GM12878 (cell line): ENCODE results near the gene PCBP4. TPM values are rescaled to one million over a fixed set of nuclear protein-coding genes. Genes with fewer than 3 reads are reported as not detected.

Experiments
- ATAC-seq: fragments of 200-7000 bp; cut with Tn5 transposase; 3 replicates; pipeline ENCODE4 v1.9.1; 2020; ENCODE audit warnings: mild to moderate bottlenecking, moderate library complexity
- BruUV-seq: library from RNA; stranded (reverse); fragments of 400-500 nt; replicated peaks from 2 replicates; lab custom pipeline; 2021; lab: Mats Ljungman, UMichigan
- CTCF ChIA-PET: fragments of 300-600 bp; sonication (Branson Sonifier 250); formaldehyde crosslinking; extraction: SDS; loops from one replicate; lab custom pipeline; 2021; ENCODE audit warnings: inconsistent platforms; lab: Yijun Ruan, JAX
- POLR2A ChIA-PET: fragments of 350-600 bp; formaldehyde crosslinking; extraction: SDS; loops from one replicate; lab custom pipeline; 2021; ENCODE audit warnings: inconsistent platforms; lab: Charles Lee
- RAD21 ChIA-PET: fragments of 300-600 bp; sonication (Branson Sonifier 250); formaldehyde crosslinking; loops from one replicate; lab custom pipeline; 2023; ENCODE audit warnings: antibody characterized with exemption; ENCODE audit not compliant: unreplicated experiment; lab: Charles Lee
- SMC1A ChIA-PET: fragments of 300-600 bp; sonication (Branson Sonifier 250); formaldehyde crosslinking; loops from one replicate; lab custom pipeline; 2023; ENCODE audit not compliant: unreplicated experiment, uncharacterized antibody; lab: Charles Lee
- DNase-seq: peaks from one replicate; pipeline ENCODE4 v3.0.0-alpha.2; 2011; ENCODE audit warnings: low read depth, low spot score
- FAIRE-seq: peaks from 3 replicates; lab custom pipeline; 2011; peaks lifted over from hg19 to GRCh38; lab: Jason Lieb, UNC
- H2AFZ ChIP-seq: 2 replicates; pipeline ENCODE4 v1.6.0; 2011; ENCODE audit warnings: low read depth, low read length, control low read depth; ENCODE audit not compliant: control insufficient read depth
- H3K27ac ChIP-seq: 2 replicates; pipeline ENCODE4 v1.5.1; 2011; ENCODE audit warnings: control low read depth; ENCODE audit not compliant: control insufficient read depth, insufficient read depth
- H3K27me3 ChIP-seq, 2 experiments: replicated peaks in 1 of 2; 2 replicates each; pipeline versions ENCODE4 v1.6.0 to v1.6.1; 2011; ENCODE audit warnings: low read length in 1 of 2; ENCODE audit not compliant: control insufficient read depth in 2 of 2, insufficient read depth in 2 of 2
- H3K36me3 ChIP-seq, 2 experiments: 2 replicates each; pipeline ENCODE4 v1.5.1; 2011; ENCODE audit warnings: low read length in 1 of 2; ENCODE audit not compliant: control insufficient read depth in 2 of 2, insufficient read depth in 2 of 2
- H3K4me1 ChIP-seq: 2 replicates; pipeline ENCODE4 v1.6.1; 2011; ENCODE audit warnings: mild to moderate bottlenecking, low read length, moderate library complexity, mixed read lengths; ENCODE audit not compliant: control insufficient read depth, insufficient read depth
- H3K4me2 ChIP-seq: 2 replicates; pipeline ENCODE4 v1.6.0; 2011; ENCODE audit warnings: control low read depth; ENCODE audit not compliant: control insufficient read depth, insufficient read depth
- H3K4me3 ChIP-seq: fragments of 200-600 bp; sonication (generic); 2 replicates; pipeline ENCODE4 v1.5.1; 2016
- H3K79me2 ChIP-seq: 2 replicates; pipeline ENCODE4 v1.6.0; 2011; ENCODE audit warnings: low read length; ENCODE audit not compliant: control insufficient read depth, insufficient read depth
- H3K9ac ChIP-seq: 2 replicates; pipeline ENCODE4 v1.8.0; 2011; ENCODE audit warnings: low read length, control low read depth, mixed read lengths; ENCODE audit not compliant: control insufficient read depth, insufficient read depth
- H3K9me3 ChIP-seq: replicated peaks from 3 replicates; pipeline ENCODE4 v1.5.1; 2011; ENCODE audit warnings: mild to moderate bottlenecking, low read length; ENCODE audit not compliant: control insufficient read depth, insufficient read depth
- H4K20me1 ChIP-seq: 2 replicates; pipeline ENCODE4 v1.6.0; 2011; ENCODE audit not compliant: control insufficient read depth, insufficient read depth
- HDAC6 ChIP-seq: fragments of 200-600 bp; sonication (generic); IDR thresholded peaks from one replicate; pipeline ENCODE4 v1.8.0; 2017; ENCODE audit warnings: antibody characterized with exemption; ENCODE audit not compliant: unreplicated experiment
- STAT1 ChIP-seq: fragments of 450-650 bp; conservative IDR thresholded peaks from 2 replicates; pipeline ENCODE4 v1.6.1; 2014; ENCODE audit warnings: antibody characterized with exemption, mild to moderate bottlenecking
- YBX1 ChIP-seq: fragments of 450-650 bp; IDR thresholded peaks from 2 replicates; pipeline ENCODE4 v1.6.1; 2016; ENCODE audit warnings: antibody characterized with exemption
- WGBS: methylation state at CpG from one replicate; pipeline ENCODE4 v1.1.6; 2016; ENCODE audit warnings: low lambda C conversion rate; ENCODE audit not compliant: insufficient replicate concordance, insufficient coverage; ENCODE audit errors: missing lambda C conversion rate; 5-methylcytosine and 5-hydroxymethylcytosine counted together
- in situ Hi-C: fragments of 300-500 bp; cut with MboI; formaldehyde crosslinking; loops from 9 replicates; pipeline ENCODE4 v1.14.3; 2018; ENCODE audit warnings: mixed read lengths
- intact Hi-C: fragments of 100-400 bp; cut with micrococcal nuclease; formaldehyde crosslinking; loops from one replicate; pipeline ENCODE4 v1.14.2; 2022; ENCODE audit not compliant: unreplicated experiment
- polyA plus RNA-seq, 11 experiments: library from polyadenylated mRNA; depleted of rRNA in 4 of 11; unstranded in 6 of 11; stranded (reverse) in 5 of 11; fragments of >200 nt; fragmentation: Nextera tagmentation in 4 of 11; fragmentation: Illumina TruSeq in 1 of 11; extraction: Ambion mirVana in 4 of 11; extraction: Trizol in 1 of 11; gene quantifications; 1 replicate in 1 of 11; 2 replicates in 10 of 11; pipeline versions ENCODE4 v1.2.1 to v1.2.3, GENCODE V29; 2011 to 2016; ENCODE audit warnings: inconsistent platforms in 2 of 11, missing spikeins in 2 of 11, low read depth in 1 of 11
- total RNA-seq, 4 experiments: library from RNA; depleted of rRNA in 3 of 4; stranded (reverse); fragments of >200 nt in 3 of 4; fragmentation: Illumina TruSeq in 1 of 4; extraction: Trizol in 1 of 4; gene quantifications; 2 replicates each; pipeline versions ENCODE4 v1.2.1 to v1.2.3, GENCODE V29; 2013 to 2021
- TF ChIP-seq, protein P1 (sequence below): IDR thresholded peaks from 2 replicates; pipeline ENCODE4 v1.6.1; 2011; ENCODE audit warnings: borderline replicate concordance, low read depth, mild to moderate bottlenecking, moderate library complexity, low read length; ENCODE audit not compliant: insufficient read depth, poor library complexity, severe bottlenecking
- TF ChIP-seq, protein P2 (sequence below): IDR thresholded peaks from 2 replicates; pipeline ENCODE4 v1.6.1; 2012; ENCODE audit warnings: improper control_type of control experiment, low read depth, low read length; ENCODE audit not compliant: insufficient replicate concordance

PCBP4 gene
- total and polyA plus RNA-seq, 10 of the 15 experiments (the other 5 are each of a cell fraction or from before 2014, with no cell fraction given), result 0.05 to 14.5 (median 4.2) TPM

DNA sequence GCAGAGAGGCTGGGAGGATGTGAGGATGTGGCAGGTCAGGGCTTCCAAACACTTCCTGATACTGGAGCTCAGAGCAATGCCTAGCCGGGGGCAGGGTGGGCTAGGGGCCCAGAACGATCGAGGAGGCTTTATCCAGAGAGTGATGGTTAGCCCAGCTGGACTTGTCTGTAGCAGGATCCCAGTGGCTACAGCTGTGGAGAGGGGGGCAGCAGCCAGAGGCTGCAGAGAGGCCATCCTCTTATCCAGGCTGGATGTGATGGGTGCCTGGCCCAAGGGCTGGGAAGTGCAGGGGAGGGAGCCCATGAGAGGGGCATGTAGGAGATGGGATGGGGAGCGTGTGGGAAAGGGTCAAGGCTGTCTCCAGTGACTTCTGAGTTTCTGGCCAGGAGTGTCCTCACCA lies 20.5 kb downstream of the PCBP4 start:
- Histone ChIP-seq H3K9me3 (no peaks in the 10 kb centered on the region), H3K79me2 (peaks cover 6% of the 10 kb centered on the region), H2AFZ (no peak overlapping the region), H3K27ac (no peak overlapping the region), H3K27me3 (no peaks in the 10 kb centered on the region), H3K4me3 (no peak overlapping the region), H4K20me1 (no peaks in the 10 kb centered on the region), H3K36me3 (peaks cover 0 to 2% of the 10 kb centered on the region in 2 experiments; a peak in 1 of 4 replicates), H3K4me1 (peaks cover 11% of the 10 kb centered on the region), H3K9ac (no peak overlapping the region), H3K4me2 (no peak overlapping the region)
- in situ Hi-C loops (no loop called here), intact Hi-C loops (no loop called here)
- RAD21 ChIA-PET, result no interaction called here
- SMC1A ChIA-PET, result no interaction called here
- ATAC-seq (no peak), FAIRE-seq (no peak), DNase-seq (no peak)
- CTCF ChIA-PET, result interaction anchor here (0.7 to 1.5 kb wide), 2 partner anchors 27 to 197 kb away, joined by 3 read pairs; partner anchors contain the start of gene ABHD14B
- BruUV-seq, result no TSS peak
- POLR2A ChIA-PET, result no interaction called here
- no peak for TF ChIP-seq HDAC6
- TF ChIP-seq, protein P1, sequence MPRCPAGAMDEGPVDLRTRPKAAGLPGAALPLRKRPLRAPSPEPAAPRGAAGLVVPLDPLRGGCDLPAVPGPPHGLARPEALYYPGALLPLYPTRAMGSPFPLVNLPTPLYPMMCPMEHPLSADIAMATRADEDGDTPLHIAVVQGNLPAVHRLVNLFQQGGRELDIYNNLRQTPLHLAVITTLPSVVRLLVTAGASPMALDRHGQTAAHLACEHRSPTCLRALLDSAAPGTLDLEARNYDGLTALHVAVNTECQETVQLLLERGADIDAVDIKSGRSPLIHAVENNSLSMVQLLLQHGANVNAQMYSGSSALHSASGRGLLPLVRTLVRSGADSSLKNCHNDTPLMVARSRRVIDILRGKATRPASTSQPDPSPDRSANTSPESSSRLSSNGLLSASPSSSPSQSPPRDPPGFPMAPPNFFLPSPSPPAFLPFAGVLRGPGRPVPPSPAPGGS, result no peak
- TF ChIP-seq STAT1, result no peak
- TF ChIP-seq, protein P2, sequence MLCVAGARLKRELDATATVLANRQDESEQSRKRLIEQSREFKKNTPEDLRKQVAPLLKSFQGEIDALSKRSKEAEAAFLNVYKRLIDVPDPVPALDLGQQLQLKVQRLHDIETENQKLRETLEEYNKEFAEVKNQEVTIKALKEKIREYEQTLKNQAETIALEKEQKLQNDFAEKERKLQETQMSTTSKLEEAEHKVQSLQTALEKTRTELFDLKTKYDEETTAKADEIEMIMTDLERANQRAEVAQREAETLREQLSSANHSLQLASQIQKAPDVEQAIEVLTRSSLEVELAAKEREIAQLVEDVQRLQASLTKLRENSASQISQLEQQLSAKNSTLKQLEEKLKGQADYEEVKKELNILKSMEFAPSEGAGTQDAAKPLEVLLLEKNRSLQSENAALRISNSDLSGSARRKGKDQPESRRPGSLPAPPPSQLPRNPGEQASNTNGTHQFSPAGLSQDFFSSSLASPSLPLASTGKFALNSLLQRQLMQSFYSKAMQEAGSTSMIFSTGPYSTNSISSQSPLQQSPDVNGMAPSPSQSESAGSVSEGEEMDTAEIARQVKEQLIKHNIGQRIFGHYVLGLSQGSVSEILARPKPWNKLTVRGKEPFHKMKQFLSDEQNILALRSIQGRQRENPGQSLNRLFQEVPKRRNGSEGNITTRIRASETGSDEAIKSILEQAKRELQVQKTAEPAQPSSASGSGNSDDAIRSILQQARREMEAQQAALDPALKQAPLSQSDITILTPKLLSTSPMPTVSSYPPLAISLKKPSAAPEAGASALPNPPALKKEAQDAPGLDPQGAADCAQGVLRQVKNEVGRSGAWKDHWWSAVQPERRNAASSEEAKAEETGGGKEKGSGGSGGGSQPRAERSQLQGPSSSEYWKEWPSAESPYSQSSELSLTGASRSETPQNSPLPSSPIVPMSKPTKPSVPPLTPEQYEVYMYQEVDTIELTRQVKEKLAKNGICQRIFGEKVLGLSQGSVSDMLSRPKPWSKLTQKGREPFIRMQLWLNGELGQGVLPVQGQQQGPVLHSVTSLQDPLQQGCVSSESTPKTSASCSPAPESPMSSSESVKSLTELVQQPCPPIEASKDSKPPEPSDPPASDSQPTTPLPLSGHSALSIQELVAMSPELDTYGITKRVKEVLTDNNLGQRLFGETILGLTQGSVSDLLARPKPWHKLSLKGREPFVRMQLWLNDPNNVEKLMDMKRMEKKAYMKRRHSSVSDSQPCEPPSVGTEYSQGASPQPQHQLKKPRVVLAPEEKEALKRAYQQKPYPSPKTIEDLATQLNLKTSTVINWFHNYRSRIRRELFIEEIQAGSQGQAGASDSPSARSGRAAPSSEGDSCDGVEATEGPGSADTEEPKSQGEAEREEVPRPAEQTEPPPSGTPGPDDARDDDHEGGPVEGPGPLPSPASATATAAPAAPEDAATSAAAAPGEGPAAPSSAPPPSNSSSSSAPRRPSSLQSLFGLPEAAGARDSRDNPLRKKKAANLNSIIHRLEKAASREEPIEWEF, result no peak
- no peak for TF ChIP-seq YBX1
- 57% methylated on average over 4 of the region's 4 CpGs for WGBS
